A549 (cell line): ENCODE results near the gene EYA2. TPM values are rescaled to one million over a fixed set of nuclear protein-coding genes. Genes with fewer than 3 reads are reported as not detected.
A peak's percentile ranks its signal among the peaks of the same experiment; 100 is the strongest.

ENCODE experiments used
- ATAC-seq, 2 experiments: fragments of 200-7000 bp in 1 of 2; fragments of >200 bp in 1 of 2; cut with Nextera tagmentation in 1 of 2; cut with Tn5 transposase in 1 of 2; 3 replicates each; pipeline versions ENCODE4 v1.8.0 to v1.9.1; 2018 to 2020; ENCODE audit warnings: mild to moderate bottlenecking in 1 of 2, moderate library complexity in 1 of 2
- CTCF ChIA-PET: fragments of 300-600 bp; sonication (Branson Sonifier 250); formaldehyde crosslinking; extraction: SDS; loops from one replicate; lab custom pipeline; 2021; ENCODE audit warnings: antibody characterized with exemption, inconsistent platforms; lab: Yijun Ruan, JAX
- POLR2A ChIA-PET: fragments of 350-600 bp; formaldehyde crosslinking; extraction: SDS; loops from one replicate; lab custom pipeline; 2021; ENCODE audit warnings: antibody characterized with exemption, inconsistent platforms; lab: Yijun Ruan, JAX
- DNase-seq, 2 experiments: peaks; one replicate each; pipeline versions ENCODE4 v3.0.0 to v3.0.0-alpha.2; 2011 to 2016; ENCODE audit warnings: low read depth in 1 of 2, low spot score in 1 of 2
- FAIRE-seq: peaks from 2 replicates; lab custom pipeline; 2011; peaks lifted over from hg19 to GRCh38; lab: Jason Lieb, UNC
- H3K27ac ChIP-seq, 2 experiments: fragments of >200 bp; sonication (Bioruptor Twin); formaldehyde crosslinking; 3 replicates each; pipeline ENCODE4 v1.5.1; 2016 to 2017
- H3K4me1 ChIP-seq: fragments of >200 bp; sonication (Bioruptor Twin); formaldehyde crosslinking; 3 replicates; pipeline ENCODE4 v1.6.1; 2016
- H3K4me2 ChIP-seq: fragments of >200 bp; sonication (Bioruptor Twin); formaldehyde crosslinking; 3 replicates; pipeline ENCODE4 v1.6.1; 2016
- H3K4me3 ChIP-seq: fragments of >200 bp; sonication (Bioruptor Twin); formaldehyde crosslinking; 3 replicates; pipeline ENCODE4 v1.5.1; 2016
- H3K9me3 ChIP-seq: fragments of >200 bp; sonication (Bioruptor Twin); formaldehyde crosslinking; 3 replicates; pipeline ENCODE4 v1.6.1; 2016
- BCL3 ChIP-seq: fragments of >200 bp; sonication (Bioruptor Twin); formaldehyde crosslinking; IDR thresholded peaks from 3 replicates; pipeline ENCODE4 v1.6.1; 2016
- CBX2 ChIP-seq: fragments of 200-600 bp; sonication (generic); IDR thresholded peaks from 2 replicates; pipeline ENCODE4 v1.6.1; 2016; ENCODE audit warnings: low read depth, mild to moderate bottlenecking, borderline replicate concordance
- CBX8 ChIP-seq: fragments of 200-600 bp; sonication (generic); IDR thresholded peaks from 2 replicates; pipeline ENCODE4 v1.6.1; 2016
- CEBPB ChIP-seq, 2 experiments: fragments of >200 bp in 1 of 2; sonication (Bioruptor Twin) in 1 of 2; formaldehyde crosslinking in 1 of 2; IDR thresholded peaks; 2 replicates each; pipeline ENCODE4 v1.6.1; 2012 to 2016
- CTCF ChIP-seq: fragments of >200 bp; sonication (Bioruptor Twin); formaldehyde crosslinking; IDR thresholded peaks from 3 replicates; pipeline ENCODE4 v1.5.1; 2016
- EHF ChIP-seq: fragments of 250-450 bp; sonication (Bioruptor Pico); IDR thresholded peaks from 2 replicates; pipeline ENCODE4 v1.5.0; 2020; ENCODE audit warnings: mild to moderate bottlenecking
- EHMT2 ChIP-seq: fragments of 200-600 bp; sonication (generic); IDR thresholded peaks from 2 replicates; pipeline ENCODE4 v1.6.1; 2016; ENCODE audit warnings: antibody characterized with exemption, low read depth, mild to moderate bottlenecking, moderate library complexity
- FOSB ChIP-seq: fragments of 250-450 bp; sonication (Bioruptor Pico); IDR thresholded peaks from 2 replicates; pipeline ENCODE4 v1.5.0; 2020; ENCODE audit warnings: mild to moderate bottlenecking, moderate library complexity
- HEYL ChIP-seq: fragments of 250-450 bp; sonication (Bioruptor Pico); IDR thresholded peaks from 2 replicates; pipeline ENCODE4 v1.8.0; 2021; ENCODE audit warnings: mild to moderate bottlenecking, moderate library complexity
- HOXA7 ChIP-seq: fragments of 250-450 bp; sonication (Bioruptor Pico); IDR thresholded peaks from 2 replicates; pipeline ENCODE4 v1.5.0; 2020; ENCODE audit warnings: mild to moderate bottlenecking, moderate library complexity
- HOXB5 ChIP-seq: fragments of 250-450 bp; sonication (Bioruptor Pico); IDR thresholded peaks from 2 replicates; pipeline ENCODE4 v1.5.0; 2020; ENCODE audit warnings: mild to moderate bottlenecking, moderate library complexity
- JUN ChIP-seq, 2 experiments: fragments of >200 bp; sonication (Bioruptor Twin); formaldehyde crosslinking; IDR thresholded peaks; 2 replicates in 1 of 2; 3 replicates in 1 of 2; pipeline ENCODE4 v1.6.1; 2016 to 2017
- MAX ChIP-seq: IDR thresholded peaks from 2 replicates; pipeline ENCODE4 v1.6.1; 2012
- MYC ChIP-seq: IDR thresholded peaks from 2 replicates; pipeline ENCODE4 v1.6.1; 2012; ENCODE audit warnings: mild to moderate bottlenecking, inconsistent platforms, low read length, improper control_type of control experiment, borderline replicate concordance
- NFE2L2 ChIP-seq: fragments of 150-350 bp; conservative IDR thresholded peaks from 2 replicates; pipeline ENCODE4 v1.6.1; 2014; ENCODE audit warnings: low read length
- NPAS2 ChIP-seq: fragments of 250-450 bp; sonication (Bioruptor Pico); IDR thresholded peaks from 2 replicates; pipeline ENCODE4 v1.8.0; 2022; ENCODE audit warnings: mild to moderate bottlenecking, moderate library complexity, borderline replicate concordance
- PHF8 ChIP-seq: fragments of 200-600 bp; sonication (generic); IDR thresholded peaks from 2 replicates; pipeline ENCODE4 v1.6.1; 2016; ENCODE audit warnings: low read depth, mild to moderate bottlenecking, antibody characterized with exemption, moderate library complexity, borderline replicate concordance
- POLR2A ChIP-seq: IDR thresholded peaks from 2 replicates; pipeline ENCODE4 v1.6.1; 2012; ENCODE audit warnings: mild to moderate bottlenecking, low read length
- POLR2AphosphoS2 ChIP-seq: conservative IDR thresholded peaks from 2 replicates; pipeline ENCODE4 v1.6.1; 2012; ENCODE audit warnings: low read length, improper control_type of control experiment, inconsistent platforms
- RAD21 ChIP-seq, 2 experiments: fragments of >200 bp in 1 of 2; sonication (Bioruptor Twin) in 1 of 2; formaldehyde crosslinking in 1 of 2; IDR thresholded peaks in 1 of 2; conservative IDR thresholded peaks in 1 of 2; 2 replicates in 1 of 2; 3 replicates in 1 of 2; pipeline ENCODE4 v1.6.1; 2012 to 2018; ENCODE audit warnings: inconsistent platforms in 1 of 2
- RCOR1 ChIP-seq: fragments of 150-350 bp; IDR thresholded peaks from 2 replicates; pipeline ENCODE4 v1.6.1; 2014; ENCODE audit warnings: antibody characterized with exemption, low read length, low read depth
- SMC3 ChIP-seq: fragments of >200 bp; sonication (Bioruptor Twin); formaldehyde crosslinking; IDR thresholded peaks from 3 replicates; pipeline ENCODE4 v1.6.1; 2018; ENCODE audit warnings: inconsistent platforms
- TFCP2L1 ChIP-seq: fragments of 250-450 bp; sonication (Bioruptor Pico); IDR thresholded peaks from 2 replicates; pipeline ENCODE4 v1.5.0; 2021; ENCODE audit warnings: mild to moderate bottlenecking
- TP53 ChIP-seq: fragments of 250-450 bp; sonication (Bioruptor Pico); IDR thresholded peaks from 2 replicates; pipeline ENCODE4 v1.5.0; 2021; ENCODE audit warnings: mild to moderate bottlenecking, moderate library complexity
- ZC3H11A ChIP-seq: fragments of 450-650 bp; IDR thresholded peaks from 2 replicates; pipeline ENCODE4 v1.6.1; 2014; ENCODE audit warnings: antibody characterized with exemption, mild to moderate bottlenecking
- ZNF302 ChIP-seq: fragments of 250-450 bp; sonication (Bioruptor Pico); IDR thresholded peaks from 2 replicates; pipeline ENCODE4 v1.9.0; 2021; ENCODE audit warnings: inconsistent platforms, mild to moderate bottlenecking, moderate library complexity
- WGBS: methylation state at CpG from one replicate; pipeline ENCODE4 v1.1.6; 2017; ENCODE audit errors: missing lambda C conversion rate; 5-methylcytosine and 5-hydroxymethylcytosine counted together
- polyA minus RNA-seq: library from RNA; depleted of rRNA, polyadenylated mRNA; stranded (reverse); fragments of >200 nt; gene quantifications from 2 replicates; pipeline ENCODE4 v1.2.3, GENCODE V29; 2011; rRNA and poly(A)+ RNA removed
- polyA plus RNA-seq, 4 experiments: library from polyadenylated mRNA; depleted of rRNA in 3 of 4; stranded (reverse); fragments of >200 nt; fragmentation: RNase III in 1 of 4; extraction: RNeasy Plus Mini Kit Qiagen cat#74134 plus additional on column Dnase treatment in 1 of 4; gene quantifications; 2 replicates in 3 of 4; 3 replicates in 1 of 4; pipeline ENCODE4 v1.2.3, GENCODE V29; 2011 to 2017
- TF ChIP-seq, protein P1 (sequence below): fragments of 250-450 bp; sonication (Bioruptor Pico); IDR thresholded peaks from 2 replicates; pipeline ENCODE4 v1.5.0; 2020; ENCODE audit warnings: low read depth, mild to moderate bottlenecking, moderate library complexity
- TF ChIP-seq, protein P2 (sequence below): fragments of >200 bp; sonication (Bioruptor Twin); formaldehyde crosslinking; IDR thresholded peaks from 2 replicates; pipeline ENCODE4 v1.6.1; 2016

EYA2 gene
- 4.6 and 5.0 TPM in 2 replicates for polyA plus RNA-seq (2011; rRNA removed)
- polyA plus RNA-seq (2012; cell fraction: cytosol; rRNA removed), result 3.4 and 3.7 TPM in 2 replicates
- 3.6 and 3.9 TPM in 2 replicates for polyA plus RNA-seq (2012; cell fraction: nucleus; rRNA removed)
- polyA plus RNA-seq (2017; fragmentation: RNase III; extraction: RNeasy Plus Mini Kit Qiagen cat#74134 plus additional on column Dnase treatment), result 4.2 to 5.3 TPM (median 4.5 TPM) in 3 replicates
- 8.7 and 11.8 TPM in 2 replicates for polyA minus RNA-seq

- POLR2A ChIA-PET, result interaction anchor here (0.6 to 1.6 kb wide), 2 partner anchors 80 to 115 kb away, joined by 4 to 6 read pairs; no protein-coding TSS in a partner anchor
- Histone ChIP-seq H3K4me3 (peak within 1 kb of the TSS; percentile 58), H3K4me2 (peak within 1 kb of the TSS; percentile 72), H3K9me3 (peaks cover 10% of the 10 kb centered on the region; the same call in 2 of the 3 replicates), H3K27ac (peak within 1 kb of the TSS; percentile 78 to 93), H3K4me1 (peaks cover 7% of the 10 kb centered on the region)
- no peak for TF ChIP-seq BCL3
- TF ChIP-seq POLR2AphosphoS2, result no peak
- TF ChIP-seq TFCP2L1 (CRISPR knock-in tag), result no peak
- TF ChIP-seq HOXB5 (CRISPR knock-in tag), result no peak
- 0 out of 5 replicates have a peak, but pooled peaks of 1 of the 2 experiments have one; percentile 34 for TF ChIP-seq JUN (IDR thresholded peaks at IDR 0.05)
- TF ChIP-seq RCOR1, result no peak
- TF ChIP-seq EHMT2, result no peak
- no peak for TF ChIP-seq ZNF302 (CRISPR knock-in tag)
- TF ChIP-seq, protein P1, sequence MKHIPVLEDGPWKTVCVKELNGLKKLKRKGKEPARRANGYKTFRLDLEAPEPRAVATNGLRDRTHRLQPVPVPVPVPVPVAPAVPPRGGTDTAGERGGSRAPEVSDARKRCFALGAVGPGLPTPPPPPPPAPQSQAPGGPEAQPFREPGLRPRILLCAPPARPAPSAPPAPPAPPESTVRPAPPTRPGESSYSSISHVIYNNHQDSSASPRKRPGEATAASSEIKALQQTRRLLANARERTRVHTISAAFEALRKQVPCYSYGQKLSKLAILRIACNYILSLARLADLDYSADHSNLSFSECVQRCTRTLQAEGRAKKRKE (CRISPR knock-in tag), result no peak
- no peak for TF ChIP-seq HEYL
- TF ChIP-seq SMC3, result peak; percentile 51
- TF ChIP-seq RAD21 (conservative IDR thresholded peaks at IDR 0.05 in 1 of 2, IDR thresholded peaks at IDR 0.05 in 1 of 2), result peak in 1 of 2 experiments; percentile 34; a peak in 2 of 5 replicates
- no peak for TF ChIP-seq HOXA7 (CRISPR knock-in tag)
- no peak for TF ChIP-seq PHF8
- TF ChIP-seq NFE2L2, result no peak
- no peak for TF ChIP-seq FOSB (CRISPR knock-in tag)
- peak; percentile 10 for TF ChIP-seq MAX
- TF ChIP-seq POLR2A, result peak; percentile 42; the same call in 1 of the 2 replicates
- no peak for TF ChIP-seq MYC
- 5% methylated on average over 9 of the region's 52 CpGs for WGBS
- peak; percentile 21 to 28 for DNase-seq
- FAIRE-seq, result no peak
- peak; percentile 92 to 93 for ATAC-seq
- CTCF ChIA-PET, result no interaction called here
These were observed at the start of gene EYA2 for GRCh38 chr20:46894579-46894958. Gene EYA2, plus strand, starts transcription at chr20:46894843. Its CDS starts 95,168 bp downstream, at chr20:46990011.

DNA sequence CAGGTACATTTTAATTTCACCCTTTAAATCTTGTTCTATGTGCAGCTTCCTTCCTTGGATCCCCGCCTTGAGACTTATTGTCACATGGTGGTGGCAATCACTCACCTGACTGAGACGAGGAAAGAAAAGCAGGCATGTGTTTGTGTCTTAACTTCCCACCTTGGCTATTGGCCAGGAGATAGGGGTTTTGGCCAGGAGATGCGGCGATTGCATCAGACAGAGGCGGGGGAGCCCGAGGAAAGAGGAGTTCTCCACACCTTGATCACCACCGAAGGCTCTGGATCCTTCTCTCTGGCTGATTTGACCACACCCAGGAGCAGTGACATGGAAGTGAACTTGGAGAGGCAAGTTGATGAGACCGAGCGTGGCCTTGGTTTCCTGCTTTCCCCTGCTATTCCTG lies 49.7 kb upstream of the EYA2 start:
- TF ChIP-seq, protein P2, sequence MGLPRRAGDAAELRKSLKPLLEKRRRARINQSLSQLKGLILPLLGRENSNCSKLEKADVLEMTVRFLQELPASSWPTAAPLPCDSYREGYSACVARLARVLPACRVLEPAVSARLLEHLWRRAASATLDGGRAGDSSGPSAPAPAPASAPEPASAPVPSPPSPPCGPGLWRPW, result no peak
- TF ChIP-seq NPAS2 (no peak), CEBPB (IDR thresholded peaks at IDR 0.05) (no peak), CBX8 (no peak), TP53 (CRISPR knock-in tag) (no peak), CTCF (no peak), ZC3H11A (no peak), EHF (CRISPR knock-in tag) (no peak), CBX2 (no peak), MAX (no peak)
- H3K9me3 ChIP-seq, result no peaks in the 10 kb centered on the region
- no peak overlapping the region for H3K27ac ChIP-seq
- H3K4me1 ChIP-seq, result peaks cover 7% of the 10 kb centered on the region; the same call in 1 of the 3 replicates
- CTCF ChIA-PET, result interaction anchor here (1.1 kb wide), 1 partner anchor 87 kb away, joined by 3 read pairs; no protein-coding TSS in a partner anchor
- ATAC-seq (no peak), DNase-seq (no peak), FAIRE-seq (no peak)
- no peak overlapping the region for H3K4me3 ChIP-seq
- WGBS, result 82% methylated on average over 9 of the region's 9 CpGs
- POLR2A ChIA-PET, result no interaction called here
- no peak overlapping the region for H3K4me2 ChIP-seq
